HepG2 (cell line): ENCODE results near the gene CAT. TPM values are rescaled to one million over a fixed set of nuclear protein-coding genes. Genes with fewer than 3 reads are reported as not detected.

ENCODE experiments used
- ATM ChIP-seq: fragments of 450-650 bp; IDR thresholded peaks from 2 replicates; pipeline ENCODE4 v1.7.1; 2017; ENCODE audit warnings: mild to moderate bottlenecking, borderline replicate concordance
- CBX1 ChIP-seq: IDR thresholded peaks from one replicate; pipeline ENCODE4 v1.6.1; 2016; ENCODE audit warnings: antibody characterized with exemption, low read depth
- CEBPB ChIP-seq: IDR thresholded peaks from 2 replicates; pipeline ENCODE4 v1.6.1; 2011; ENCODE audit warnings: low read depth, low read length, improper control_type of control experiment, borderline replicate concordance
- FIP1L1 ChIP-seq: fragments of 200-400 bp; formaldehyde crosslinking; IDR thresholded peaks from 2 replicates; pipeline ENCODE4 v1.6.1; 2018; ENCODE audit warnings: low read depth, mild to moderate bottlenecking, low read length, moderate library complexity, borderline replicate concordance; ENCODE audit not compliant: insufficient read depth
- HOXA7 ChIP-seq: sonication (generic); formaldehyde crosslinking; IDR thresholded peaks from 2 replicates; pipeline ENCODE4 v1.8.1; 2022; ENCODE audit warnings: mild to moderate bottlenecking, missing genetic modification reagents, moderate library complexity
- ISL2 ChIP-seq: sonication (generic); formaldehyde crosslinking; IDR thresholded peaks from 2 replicates; pipeline ENCODE4 v1.5.0; 2020; ENCODE audit warnings: missing genetic modification reagents
- KAT7 ChIP-seq: IDR thresholded peaks from 2 replicates; pipeline ENCODE4 v1.6.1; 2018; ENCODE audit warnings: borderline replicate concordance, missing compliant biosample characterization
- KMT2B ChIP-seq: IDR thresholded peaks from 2 replicates; pipeline ENCODE4 v1.6.1; 2016; ENCODE audit warnings: missing genetic modification reagents, missing compliant biosample characterization
- NFKB2 ChIP-seq: sonication (generic); formaldehyde crosslinking; IDR thresholded peaks from 2 replicates; pipeline ENCODE4 v1.4.0; 2020; ENCODE audit warnings: missing genetic modification reagents, borderline replicate concordance
- POGZ ChIP-seq: sonication (generic); formaldehyde crosslinking; IDR thresholded peaks from 2 replicates; pipeline ENCODE4 v1.4.0; 2020; ENCODE audit warnings: mild to moderate bottlenecking, missing genetic modification reagents
- RAD51 ChIP-seq: fragments of 450-650 bp; IDR thresholded peaks from 2 replicates; pipeline ENCODE4 v1.6.1; 2016; ENCODE audit warnings: borderline replicate concordance
- RCOR2 ChIP-seq: IDR thresholded peaks from 2 replicates; pipeline ENCODE4 v1.6.1; 2016; ENCODE audit warnings: missing biosample characterization, missing genetic modification reagents
- RXRA ChIP-seq: sonication (generic); formaldehyde crosslinking; IDR thresholded peaks from 2 replicates; pipeline ENCODE4 v1.5.1; 2020; ENCODE audit warnings: missing genetic modification reagents
- TAF15 ChIP-seq: fragments of 200-400 bp; formaldehyde crosslinking; IDR thresholded peaks from one replicate; pipeline ENCODE4 v1.6.1; 2018; ENCODE audit warnings: mild to moderate bottlenecking, low read depth, low read length; ENCODE audit not compliant: poor library complexity, severe bottlenecking
- TARDBP ChIP-seq: sonication (generic); formaldehyde crosslinking; IDR thresholded peaks from 2 replicates; pipeline ENCODE4 v1.8.0; 2022; ENCODE audit warnings: mild to moderate bottlenecking, missing genetic modification reagents
- ZNF331 ChIP-seq: sonication (generic); formaldehyde crosslinking; IDR thresholded peaks from 2 replicates; pipeline ENCODE4 v1.4.0; 2020; ENCODE audit warnings: missing genetic modification reagents
- ZNF563 ChIP-seq: sonication (generic); formaldehyde crosslinking; IDR thresholded peaks from 2 replicates; pipeline ENCODE4 v1.8.0; 2022; ENCODE audit warnings: mild to moderate bottlenecking, moderate library complexity, missing genetic modification reagents
- polyA plus RNA-seq, 8 experiments: library from polyadenylated mRNA; depleted of rRNA in 3 of 8; stranded (reverse) in 7 of 8; unstranded in 1 of 8; fragments of >200 nt; fragmentation: Illumina TruSeq in 4 of 8; extraction: Trizol in 4 of 8; gene quantifications; 2 replicates each; pipeline versions ENCODE4 v1.2.1 to v1.2.3, GENCODE V29; 2011 to 2016; ENCODE audit warnings: low read depth in 4 of 8, missing spikeins in 1 of 8, mixed read lengths in 1 of 8; ENCODE audit not compliant: insufficient read depth in 1 of 8
- total RNA-seq, 5 experiments: library from RNA; depleted of rRNA; stranded (reverse); fragments of >200 nt; fragmentation: Illumina TruSeq; extraction: Trizol; gene quantifications; 2 replicates each; pipeline ENCODE4 v1.2.3, GENCODE V29; 2016; ENCODE audit warnings: low read depth in 1 of 5
- TF ChIP-seq, protein P1 (sequence below): IDR thresholded peaks from 2 replicates; pipeline ENCODE4 v1.4.0; 2020; ENCODE audit warnings: mild to moderate bottlenecking, missing genetic modification reagents
- TF ChIP-seq, protein P2 (sequence below), 2 experiments: fragments of 450-650 bp in 1 of 2; sonication (generic) in 1 of 2; formaldehyde crosslinking in 1 of 2; IDR thresholded peaks; 2 replicates each; pipeline versions ENCODE4 v1.6.1 to v1.8.0; 2016 to 2022; ENCODE audit warnings: antibody characterized with exemption in 1 of 2, mild to moderate bottlenecking in 1 of 2, missing genetic modification reagents in 1 of 2

CAT gene
- total and polyA plus RNA-seq, 2 of the 13 experiments (the other 11 are each of a cell fraction or from before 2014, with no cell fraction given) = 107 to 136 TPM

DNA sequence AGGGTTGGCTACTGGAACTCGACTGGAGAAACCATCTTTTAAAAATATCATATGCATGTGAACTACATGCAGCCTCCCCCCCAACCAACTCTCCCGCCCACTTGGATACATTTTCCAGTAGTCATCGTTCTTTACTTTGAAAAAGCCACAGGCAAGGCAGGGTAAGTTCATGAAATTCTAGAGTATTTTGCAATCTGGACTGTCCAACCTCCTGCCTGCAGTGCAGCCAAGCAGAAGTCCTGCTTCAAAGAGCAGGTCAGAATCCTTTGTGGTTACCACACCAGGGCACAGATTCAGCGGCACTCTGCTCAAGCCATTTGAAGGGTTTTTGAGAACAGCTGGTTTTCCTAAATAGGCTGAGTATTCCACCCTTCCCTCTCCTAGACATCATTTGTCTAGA lies 62.8 kb downstream of the CAT start (continued):
- TF ChIP-seq TAF15 (no peak), KAT7 (no peak), CBX1 (peak; percentile 38), RCOR2 (CRISPR knock-in tag) (peak; percentile 39; the same call in 1 of the 2 replicates), ATM (no peak), POGZ (CRISPR knock-in tag) (0 out of 2 replicates have a peak, but pooled peaks have one; percentile 12), RAD51 (no peak), ZNF331 (CRISPR knock-in tag) (peak; percentile 90), TARDBP (CRISPR knock-in tag) (0 out of 2 replicates have a peak, but pooled peaks have one; percentile 63), KMT2B (CRISPR knock-in tag) (no peak), ZNF563 (CRISPR knock-in tag) (no peak), RXRA (CRISPR knock-in tag) (peak; percentile 37; the same call in 1 of the 2 replicates), NFKB2 (CRISPR knock-in tag) (no peak), HOXA7 (no peak), ISL2 (0 out of 2 replicates have a peak, but pooled peaks have one; percentile 29), FIP1L1 (no peak), CEBPB (peak; percentile 97)
- TF ChIP-seq, protein P1, sequence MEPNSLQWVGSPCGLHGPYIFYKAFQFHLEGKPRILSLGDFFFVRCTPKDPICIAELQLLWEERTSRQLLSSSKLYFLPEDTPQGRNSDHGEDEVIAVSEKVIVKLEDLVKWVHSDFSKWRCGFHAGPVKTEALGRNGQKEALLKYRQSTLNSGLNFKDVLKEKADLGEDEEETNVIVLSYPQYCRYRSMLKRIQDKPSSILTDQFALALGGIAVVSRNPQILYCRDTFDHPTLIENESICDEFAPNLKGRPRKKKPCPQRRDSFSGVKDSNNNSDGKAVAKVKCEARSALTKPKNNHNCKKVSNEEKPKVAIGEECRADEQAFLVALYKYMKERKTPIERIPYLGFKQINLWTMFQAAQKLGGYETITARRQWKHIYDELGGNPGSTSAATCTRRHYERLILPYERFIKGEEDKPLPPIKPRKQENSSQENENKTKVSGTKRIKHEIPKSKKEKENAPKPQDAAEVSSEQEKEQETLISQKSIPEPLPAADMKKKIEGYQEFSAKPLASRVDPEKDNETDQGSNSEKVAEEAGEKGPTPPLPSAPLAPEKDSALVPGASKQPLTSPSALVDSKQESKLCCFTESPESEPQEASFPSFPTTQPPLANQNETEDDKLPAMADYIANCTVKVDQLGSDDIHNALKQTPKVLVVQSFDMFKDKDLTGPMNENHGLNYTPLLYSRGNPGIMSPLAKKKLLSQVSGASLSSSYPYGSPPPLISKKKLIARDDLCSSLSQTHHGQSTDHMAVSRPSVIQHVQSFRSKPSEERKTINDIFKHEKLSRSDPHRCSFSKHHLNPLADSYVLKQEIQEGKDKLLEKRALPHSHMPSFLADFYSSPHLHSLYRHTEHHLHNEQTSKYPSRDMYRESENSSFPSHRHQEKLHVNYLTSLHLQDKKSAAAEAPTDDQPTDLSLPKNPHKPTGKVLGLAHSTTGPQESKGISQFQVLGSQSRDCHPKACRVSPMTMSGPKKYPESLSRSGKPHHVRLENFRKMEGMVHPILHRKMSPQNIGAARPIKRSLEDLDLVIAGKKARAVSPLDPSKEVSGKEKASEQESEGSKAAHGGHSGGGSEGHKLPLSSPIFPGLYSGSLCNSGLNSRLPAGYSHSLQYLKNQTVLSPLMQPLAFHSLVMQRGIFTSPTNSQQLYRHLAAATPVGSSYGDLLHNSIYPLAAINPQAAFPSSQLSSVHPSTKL (CRISPR knock-in tag) = peak; percentile 88
- TF ChIP-seq, protein P2, sequence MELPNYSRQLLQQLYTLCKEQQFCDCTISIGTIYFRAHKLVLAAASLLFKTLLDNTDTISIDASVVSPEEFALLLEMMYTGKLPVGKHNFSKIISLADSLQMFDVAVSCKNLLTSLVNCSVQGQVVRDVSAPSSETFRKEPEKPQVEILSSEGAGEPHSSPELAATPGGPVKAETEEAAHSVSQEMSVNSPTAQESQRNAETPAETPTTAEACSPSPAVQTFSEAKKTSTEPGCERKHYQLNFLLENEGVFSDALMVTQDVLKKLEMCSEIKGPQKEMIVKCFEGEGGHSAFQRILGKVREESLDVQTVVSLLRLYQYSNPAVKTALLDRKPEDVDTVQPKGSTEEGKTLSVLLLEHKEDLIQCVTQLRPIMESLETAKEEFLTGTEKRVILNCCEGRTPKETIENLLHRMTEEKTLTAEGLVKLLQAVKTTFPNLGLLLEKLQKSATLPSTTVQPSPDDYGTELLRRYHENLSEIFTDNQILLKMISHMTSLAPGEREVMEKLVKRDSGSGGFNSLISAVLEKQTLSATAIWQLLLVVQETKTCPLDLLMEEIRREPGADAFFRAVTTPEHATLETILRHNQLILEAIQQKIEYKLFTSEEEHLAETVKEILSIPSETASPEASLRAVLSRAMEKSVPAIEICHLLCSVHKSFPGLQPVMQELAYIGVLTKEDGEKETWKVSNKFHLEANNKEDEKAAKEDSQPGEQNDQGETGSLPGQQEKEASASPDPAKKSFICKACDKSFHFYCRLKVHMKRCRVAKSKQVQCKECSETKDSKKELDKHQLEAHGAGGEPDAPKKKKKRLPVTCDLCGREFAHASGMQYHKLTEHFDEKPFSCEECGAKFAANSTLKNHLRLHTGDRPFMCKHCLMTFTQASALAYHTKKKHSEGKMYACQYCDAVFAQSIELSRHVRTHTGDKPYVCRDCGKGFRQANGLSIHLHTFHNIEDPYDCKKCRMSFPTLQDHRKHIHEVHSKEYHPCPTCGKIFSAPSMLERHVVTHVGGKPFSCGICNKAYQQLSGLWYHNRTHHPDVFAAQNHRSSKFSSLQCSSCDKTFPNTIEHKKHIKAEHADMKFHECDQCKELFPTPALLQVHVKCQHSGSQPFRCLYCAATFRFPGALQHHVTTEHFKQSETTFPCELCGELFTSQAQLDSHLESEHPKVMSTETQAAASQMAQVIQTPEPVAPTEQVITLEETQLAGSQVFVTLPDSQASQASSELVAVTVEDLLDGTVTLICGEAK (IDR thresholded peaks at IDR 0.05) = no peak
- TF ChIP-seq, protein P2 (CRISPR knock-in tag; IDR thresholded peaks at IDR 0.05) = no peak
